Immature natural killer cell (primary cell): ENCODE data around the gene PINLYP. TPM values are rescaled to one million over a fixed set of nuclear protein-coding genes. Genes with fewer than 3 reads are reported as not detected.
A peak's percentile ranks its signal among the peaks of the same experiment; 100 is the strongest.

Source experiments
- DNase-seq, 3 donors: peaks; one replicate each; pipeline ENCODE4 v3.0.0; 2022; ENCODE audit warnings: mixed read lengths in 1 of 3
- H3K27ac Mint-ChIP-seq, 6 donors: one replicate each; pipeline ENCODE4 v1.8.0; 2020; ENCODE audit warnings: mixed read lengths in 6 of 6, mild to moderate bottlenecking in 5 of 6, inconsistent platforms in 4 of 6, moderate library complexity in 3 of 6
- H3K27me3 Mint-ChIP-seq, 3 donors: one replicate each; pipeline ENCODE4 v1.8.0; 2020 to 2021; ENCODE audit warnings: low read depth in 3 of 3, mild to moderate bottlenecking in 3 of 3, mixed read lengths in 3 of 3, moderate library complexity in 3 of 3, inconsistent platforms in 1 of 3
- H3K36me3 Mint-ChIP-seq, 3 donors: one replicate each; pipeline ENCODE4 v1.8.0; 2020; ENCODE audit warnings: mixed read lengths in 3 of 3, inconsistent platforms in 2 of 3, mild to moderate bottlenecking in 2 of 3
- H3K4me1 Mint-ChIP-seq, 2 donors: one replicate each; pipeline ENCODE4 v1.8.0; 2020; ENCODE audit warnings: inconsistent platforms in 2 of 2, mild to moderate bottlenecking in 2 of 2, mixed read lengths in 2 of 2, moderate library complexity in 1 of 2
- H3K4me3 Mint-ChIP-seq, 5 donors: one replicate each; pipeline ENCODE4 v1.8.0; 2020; ENCODE audit warnings: mild to moderate bottlenecking in 5 of 5, mixed read lengths in 5 of 5, inconsistent platforms in 3 of 5, moderate library complexity in 3 of 5
- H3K9me3 Mint-ChIP-seq, 6 donors: one replicate each; pipeline ENCODE4 v1.8.0; 2020; ENCODE audit warnings: mild to moderate bottlenecking in 6 of 6, mixed read lengths in 6 of 6, inconsistent platforms in 4 of 6, moderate library complexity in 3 of 6
- polyA plus RNA-seq, 3 donors: library from polyadenylated mRNA; unstranded; fragments of 300-500 nt; fragmentation: Illumina TruSeq; gene quantifications; one replicate each; pipeline ENCODE4 v1.2.3, GENCODE V29; 2021

The PINLYP gene
- polyA plus RNA-seq, 3 donors from 2014 or later = 0.61 to 3.9 TPM; not detected in 1

DNA sequence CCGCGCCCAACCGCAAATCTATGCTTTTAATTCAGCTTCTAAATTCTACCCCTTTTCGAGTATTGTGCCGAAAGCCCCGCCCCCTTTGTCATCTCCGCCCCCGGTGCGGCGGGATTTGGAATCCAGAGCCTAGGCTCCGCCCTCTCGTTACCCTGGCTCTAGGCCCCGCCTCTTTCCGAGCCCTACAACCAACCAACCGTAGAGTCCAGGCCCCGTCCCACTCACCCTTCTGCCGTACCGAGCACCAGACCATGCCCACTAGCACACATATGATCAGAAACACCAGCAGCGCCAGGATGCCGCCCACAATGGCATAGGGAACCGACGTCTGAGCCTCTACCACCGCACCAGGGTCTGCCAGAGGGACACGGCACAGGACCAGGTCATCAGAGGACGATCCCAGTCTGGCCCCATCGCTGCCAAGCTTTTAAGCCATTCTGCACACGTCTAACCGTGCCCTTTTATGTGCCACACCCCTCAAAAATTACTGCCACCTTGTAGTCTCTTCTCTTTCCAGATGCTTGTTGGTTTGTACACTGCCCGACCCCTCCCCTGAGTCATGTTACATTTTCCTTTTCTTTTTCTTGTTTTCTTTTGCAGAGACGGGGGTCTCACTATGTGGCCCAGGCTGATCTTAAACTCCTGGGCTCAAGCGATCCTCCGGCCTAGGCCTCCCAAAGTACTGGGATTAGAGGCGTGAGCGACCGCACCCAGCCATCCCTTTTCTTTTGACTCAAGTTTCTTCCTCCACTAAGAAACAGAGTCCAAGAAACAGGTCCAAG lies 48.5 kb downstream of the PINLYP start:
- H3K4me3 Mint-ChIP-seq = no peak overlapping the region
- H3K36me3 Mint-ChIP-seq = no peaks in the 10 kb centered on the region

DNA sequence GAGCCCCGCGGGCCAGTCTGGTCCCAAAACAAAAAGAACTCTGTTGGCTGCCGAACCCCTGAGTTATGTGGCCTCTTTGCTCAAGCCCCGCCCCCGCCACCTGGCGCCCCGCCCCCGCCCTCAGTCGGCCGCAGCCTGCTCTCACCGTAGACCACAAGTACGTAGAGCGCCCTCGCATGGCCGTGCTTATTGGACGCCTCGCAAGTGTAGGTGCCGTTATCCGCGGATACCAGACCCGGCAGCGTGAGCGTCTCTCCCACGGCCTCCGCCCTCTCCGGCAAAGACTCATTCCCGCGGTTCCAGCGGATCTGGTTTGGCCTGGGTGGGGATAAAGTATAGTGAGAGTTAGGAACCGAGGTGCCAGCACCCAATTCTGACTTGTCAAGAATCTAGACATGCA lies 49.3 kb downstream of the PINLYP start:
- peak; percentile 60 to 71 (median 67) for DNase-seq
- H3K27me3 Mint-ChIP-seq = peaks cover 4 to 8% (median 4%) of the 10 kb centered on the region in 3 donors
- H3K4me3 Mint-ChIP-seq = no peak overlapping the region
- peaks cover 16 to 22% of the 10 kb centered on the region in 2 donors for H3K4me1 Mint-ChIP-seq
- H3K27ac Mint-ChIP-seq = no peak overlapping the region
- H3K9me3 Mint-ChIP-seq = no peaks in the 10 kb centered on the region
- H3K36me3 Mint-ChIP-seq = no peaks in the 10 kb centered on the region

More for the DNA sequence above, 48.5 kb downstream of the PINLYP start:
- peaks cover 22 to 30% of the 10 kb centered on the region in 2 donors for H3K4me1 Mint-ChIP-seq
- H3K27me3 Mint-ChIP-seq = peaks cover 4 to 14% (median 5%) of the 10 kb centered on the region in 3 donors
- H3K9me3 Mint-ChIP-seq = no peaks in the 10 kb centered on the region
- DNase-seq = no peak
- H3K27ac Mint-ChIP-seq = peak overlapping the region in 1 of 6 donors; percentile 14

- Mint-ChIP-seq H3K9me3 (no peaks in the 10 kb centered on the region), H3K36me3 (no peaks in the 10 kb centered on the region), H3K27me3 (peaks cover 4 to 7% (median 5%) of the 10 kb centered on the region in 3 donors), H3K27ac (no peak overlapping the region), H3K4me3 (no peak overlapping the region), H3K4me1 (peaks cover 5 to 11% of the 10 kb centered on the region in 2 donors)
- no peak for DNase-seq
Measured at GRCh38 chr19:43625918-43626579, 50.4 kb downstream of the PINLYP start.

DNA sequence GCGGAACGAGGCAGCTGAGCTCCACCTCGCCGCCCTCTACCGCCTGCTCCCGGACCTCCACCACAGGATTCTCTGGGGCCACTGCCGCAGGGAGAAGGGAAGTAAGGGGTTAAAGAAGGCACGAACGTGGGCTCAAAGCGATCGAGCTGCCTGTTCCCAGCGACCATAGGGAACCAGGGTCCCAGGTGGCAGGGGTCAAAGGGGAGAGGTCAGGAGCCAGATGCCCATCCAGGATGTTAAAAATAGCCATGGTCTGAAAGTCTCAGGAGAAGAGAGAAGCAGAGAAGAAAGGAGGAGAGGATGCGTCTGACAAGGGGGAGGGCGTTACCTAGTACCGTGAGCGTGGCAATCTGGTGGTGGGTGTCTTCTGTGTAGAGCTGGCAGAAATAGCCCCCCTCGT lies 51.2 kb downstream of the PINLYP start:
- no peak for DNase-seq
- Mint-ChIP-seq H3K4me1 (peaks cover 4 to 11% of the 10 kb centered on the region in 2 donors), H3K4me3 (no peak overlapping the region), H3K9me3 (no peaks in the 10 kb centered on the region), H3K27ac (no peak overlapping the region), H3K27me3 (peaks cover 4 to 7% (median 5%) of the 10 kb centered on the region in 3 donors), H3K36me3 (no peaks in the 10 kb centered on the region)

DNA sequence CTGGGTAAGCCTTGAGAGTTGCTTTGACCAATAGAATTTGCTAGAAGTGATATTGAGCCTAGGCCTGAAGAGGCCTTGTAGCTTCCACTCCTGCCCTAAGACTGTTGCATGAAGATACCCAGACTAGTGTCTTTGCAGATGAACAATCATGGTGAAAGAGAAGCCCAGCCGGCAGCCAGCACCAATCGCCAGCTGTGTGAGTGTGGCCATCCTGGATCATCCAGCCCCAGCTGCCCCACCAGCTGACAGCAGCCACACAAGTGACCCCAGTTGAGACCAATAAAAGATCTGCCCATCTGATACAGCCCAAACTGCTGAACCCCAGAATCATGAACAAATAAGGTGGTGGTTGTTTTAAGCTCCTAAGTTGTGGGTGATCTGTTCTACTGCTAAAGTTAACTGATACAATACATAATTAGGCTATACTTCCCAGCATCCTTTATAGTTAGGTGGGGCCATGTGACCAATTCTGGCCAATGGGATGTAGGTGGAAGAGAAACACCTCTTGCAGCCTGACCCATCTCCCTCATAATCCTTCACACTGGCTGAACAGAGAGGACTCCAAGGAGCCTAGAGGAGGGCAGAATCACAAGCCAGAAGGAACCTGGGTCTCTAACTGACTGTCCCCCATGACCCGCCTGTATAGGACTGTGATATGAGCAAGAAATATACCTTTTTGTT lies 53.2 kb downstream of the PINLYP start:
- H3K9me3 Mint-ChIP-seq = peaks cover 0 to 2% (median 0%) of the 10 kb centered on the region in 6 donors
- peaks cover 5 to 8% (median 7%) of the 10 kb centered on the region in 3 donors for H3K27me3 Mint-ChIP-seq
- no peaks in the 10 kb centered on the region for H3K36me3 Mint-ChIP-seq
- no peak for DNase-seq
- H3K4me3 Mint-ChIP-seq = no peak overlapping the region
- H3K27ac Mint-ChIP-seq = no peak overlapping the region
- peaks cover 4 to 11% of the 10 kb centered on the region in 2 donors for H3K4me1 Mint-ChIP-seq

DNA sequence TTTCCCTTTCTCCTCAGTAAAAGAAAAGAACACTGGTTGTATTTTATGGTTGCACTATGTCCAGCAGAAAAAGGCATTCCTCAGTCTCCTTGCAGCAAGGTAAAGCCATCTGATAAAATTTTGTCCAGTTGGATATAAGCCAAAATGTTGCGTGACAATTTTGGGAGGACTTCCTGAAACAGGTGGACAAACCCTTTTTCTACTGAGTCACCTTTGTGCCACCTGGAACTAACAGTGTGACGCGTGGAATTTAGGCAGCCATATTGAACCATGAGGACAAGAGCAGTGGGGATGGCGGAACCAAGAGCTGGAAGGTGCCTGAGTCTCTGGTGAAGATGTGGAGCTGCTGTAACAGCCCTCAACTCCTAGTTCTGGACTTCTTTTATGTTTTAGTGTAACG lies 55.9 kb downstream of the PINLYP start:
- Mint-ChIP-seq H3K4me3 (no peak overlapping the region), H3K4me1 (peaks cover 0 to 1% of the 10 kb centered on the region in 2 donors), H3K36me3 (no peaks in the 10 kb centered on the region), H3K27ac (no peak overlapping the region), H3K27me3 (peaks cover 5 to 12% (median 8%) of the 10 kb centered on the region in 3 donors), H3K9me3 (peaks cover 0 to 2% (median 0%) of the 10 kb centered on the region in 6 donors)
- no peak for DNase-seq

Other genes starting within 250 kb of the PINLYP start
- not detected for gene CD177, start 222.1 kb upstream of the PINLYP start, polyA plus RNA-seq
- not detected for gene TEX101, start 160.9 kb upstream of the PINLYP start, polyA plus RNA-seq
- 1 to 10 TPM; 1.3 to 2.4 (median 1.4) TPM for gene LYPD3, start 110.2 kb upstream of the PINLYP start, polyA plus RNA-seq
- 1 to 10 TPM in 2 of 3 donors, under 1 TPM in 1; 0.51 to 3.2 (median 1.3) TPM for gene PHLDB3, start 71.1 kb upstream of the PINLYP start, polyA plus RNA-seq
- gene ETHE1, start 48.6 kb upstream of the PINLYP start, polyA plus RNA-seq = 100 to 1,000 TPM in 1 of 3 donors, 10 to 100 TPM in 2; 70.5 to 156 (median 74.5) TPM
- 1 to 10 TPM; 1.1 to 3.5 (median 1.7) TPM for gene ZNF575, start 42.6 kb upstream of the PINLYP start, polyA plus RNA-seq
- 10 to 100 TPM; 13.3 to 34.3 (median 15.2) TPM for gene XRCC1, start 274 bp upstream of the PINLYP start, polyA plus RNA-seq
- 1 to 10 TPM in 1 of 3 donors, under 1 TPM in 1, not detected in 1; 0.38 to 2.6 TPM for gene IRGQ, start 20.3 kb downstream of the PINLYP start, polyA plus RNA-seq
- 10 to 100 TPM in 1 of 3 donors, 1 to 10 TPM in 2; 6.7 to 12.8 (median 7.1) TPM for gene ZNF576, start 20.8 kb downstream of the PINLYP start, polyA plus RNA-seq
- under 1 TPM in 2 of 3 donors, not detected in 1; 0.43 to 0.86 TPM for gene SRRM5, start 36.3 kb downstream of the PINLYP start, polyA plus RNA-seq
- gene ZNF428, start 43.8 kb downstream of the PINLYP start, polyA plus RNA-seq = 10 to 100 TPM; 10.6 to 28.5 (median 19.7) TPM
- gene CADM4, start 64.0 kb downstream of the PINLYP start, polyA plus RNA-seq = under 1 TPM in 1 of 3 donors, not detected in 2; 0.10 TPM
- gene PLAUR, start 94.4 kb downstream of the PINLYP start, polyA plus RNA-seq = 1 to 10 TPM; 3.4 to 6.1 (median 5.7) TPM
- under 1 TPM in 1 of 3 donors, not detected in 2; 0.13 TPM for gene IRGC, start 140.3 kb downstream of the PINLYP start, polyA plus RNA-seq
- 1 to 10 TPM; 1.9 to 9.3 (median 5.1) TPM for gene SMG9, start 179.2 kb downstream of the PINLYP start, polyA plus RNA-seq
- gene KCNN4, start 205.2 kb downstream of the PINLYP start, polyA plus RNA-seq = under 1 TPM in 2 of 3 donors, not detected in 1; 0.19 to 0.27 TPM
- gene LYPD5, start 226.6 kb downstream of the PINLYP start, polyA plus RNA-seq = 1 to 10 TPM in 1 of 3 donors, not detected in 2; 3.4 TPM